Embryonic facial prominence (tissue), 1 donor: Measurements from ENCODE around the gene SIK2.
"Not testable (repeated sequence)": the region's sequence is repeated elsewhere in the genome, so short reads cannot be mapped to it uniquely, and the experiment has no call there.

Experiments used
- DNase-seq: peaks from one replicate; pipeline ENCODE4 v3.0.0-alpha.2; 2016; ENCODE audit errors: extremely low spot score

The SIK2 gene

GRCh38 chr11:111658493-111658892, 56.2 kb downstream of the SIK2 start:
- not testable (repeated sequence) for DNase-seq

DNA sequence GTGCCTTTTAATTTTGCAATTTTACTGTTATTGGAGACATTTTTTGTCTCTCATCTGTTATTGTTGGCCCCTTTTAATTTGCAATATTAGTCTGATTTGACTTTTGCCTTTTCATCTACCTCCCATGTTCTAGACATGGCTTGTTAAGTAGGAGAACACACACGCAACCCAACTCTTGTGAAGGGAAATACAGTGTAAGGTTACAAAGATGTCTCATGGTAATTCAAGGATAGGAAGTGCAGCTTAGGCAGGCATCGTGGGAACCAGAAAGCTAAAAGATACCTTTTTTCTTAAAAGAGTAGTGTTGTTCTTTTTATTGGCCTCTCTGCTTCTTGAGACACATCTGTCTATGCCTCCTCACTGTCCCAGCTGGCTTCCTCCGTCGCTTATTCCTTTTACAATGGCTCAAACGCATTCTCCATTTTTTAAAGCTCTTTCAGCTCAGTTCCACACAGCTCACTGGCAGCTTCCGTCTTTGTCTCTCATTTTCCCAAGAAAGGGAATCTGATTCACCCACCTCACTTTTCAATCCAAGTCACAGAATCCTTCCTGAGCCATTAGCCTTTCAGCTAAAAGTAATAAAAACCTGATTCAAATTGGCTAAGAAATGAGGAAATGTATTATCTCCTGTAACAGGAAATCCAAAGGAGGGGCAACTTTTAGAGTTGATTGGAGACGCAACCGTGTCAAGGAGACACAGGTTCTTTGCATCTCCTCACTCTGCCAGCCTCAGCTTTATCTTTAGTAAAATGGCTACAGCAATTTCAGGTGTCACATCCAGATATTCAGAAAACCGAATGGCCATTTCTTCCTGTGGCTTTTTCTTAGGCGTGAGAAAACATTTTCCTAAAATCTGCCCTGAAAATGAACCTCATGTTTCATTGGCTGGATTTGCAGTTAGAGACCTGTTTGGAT, 57.2 kb downstream of the SIK2 start:
- DNase-seq = no peak

- no peak for DNase-seq
Measured at GRCh38 chr11:111660822-111661221, 58.6 kb downstream of the SIK2 start.

DNA sequence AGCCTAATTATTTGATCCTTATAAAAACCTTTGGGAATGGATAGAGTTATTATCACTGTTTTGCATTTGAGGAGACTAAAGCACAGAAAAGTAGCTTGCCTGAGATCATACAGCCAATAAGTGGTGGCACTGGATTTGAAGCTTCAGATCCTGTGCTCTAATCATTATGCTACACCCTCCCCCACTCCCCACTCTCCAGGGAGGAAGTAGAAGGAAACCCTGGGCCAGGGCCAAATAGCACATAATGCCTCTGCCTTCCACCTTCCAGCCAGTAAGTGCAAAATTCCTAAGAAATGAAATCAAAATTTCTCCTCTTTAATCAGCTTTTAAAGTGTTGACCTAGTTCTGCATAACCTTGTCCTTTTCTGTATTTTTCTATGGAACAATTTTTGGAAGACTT, 61.6 kb downstream of the SIK2 start:
- DNase-seq = no peak

DNA sequence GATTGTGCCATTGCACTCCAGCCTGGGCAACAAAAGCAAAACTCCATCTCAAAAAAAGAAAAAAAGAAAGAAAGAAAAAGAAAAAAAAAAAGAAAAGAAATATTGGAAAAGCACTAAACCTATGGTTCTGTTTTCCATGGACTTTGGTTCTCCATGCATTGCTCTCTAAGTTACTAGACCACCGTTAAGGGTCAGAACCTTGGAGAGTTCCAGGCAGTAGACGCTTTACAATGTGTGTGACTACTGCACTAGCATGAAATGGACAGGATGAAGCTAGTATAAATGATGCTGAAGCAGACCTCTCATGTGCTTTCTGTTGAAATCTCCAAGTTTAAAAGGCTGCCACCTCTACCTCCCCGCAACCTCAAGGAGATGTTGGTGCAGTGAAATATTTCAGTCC, 63.5 kb downstream of the SIK2 start:
- peak; percentile 22 for DNase-seq

- DNase-seq = no peak
Measured at GRCh38 chr11:111668980-111669379, 66.7 kb downstream of the SIK2 start.

- no peak for DNase-seq
Measured at GRCh38 chr11:111671383-111671782, 69.1 kb downstream of the SIK2 start.

DNA sequence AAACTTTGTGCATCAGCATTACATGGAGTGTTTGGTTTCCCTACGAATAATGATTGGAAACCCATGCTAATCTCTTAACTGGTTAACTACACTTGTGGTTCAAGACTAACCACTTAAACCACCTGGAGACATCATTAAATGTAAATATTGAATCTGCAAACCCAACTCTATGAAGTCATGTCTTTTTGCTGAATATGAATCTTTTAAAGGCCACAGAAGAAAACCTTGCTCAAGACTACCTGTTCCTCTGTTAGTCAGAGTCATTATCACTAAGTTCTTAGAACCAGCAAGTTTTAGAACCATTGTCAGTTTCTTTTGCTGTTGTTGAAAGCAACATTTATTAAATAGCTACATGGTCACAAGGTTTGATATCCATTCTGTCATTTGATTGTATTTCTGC, 70.7 kb downstream of the SIK2 start:
- DNase-seq = no peak

- DNase-seq = no peak
Measured at GRCh38 chr11:111674941-111675340, 72.7 kb downstream of the SIK2 start.

DNA sequence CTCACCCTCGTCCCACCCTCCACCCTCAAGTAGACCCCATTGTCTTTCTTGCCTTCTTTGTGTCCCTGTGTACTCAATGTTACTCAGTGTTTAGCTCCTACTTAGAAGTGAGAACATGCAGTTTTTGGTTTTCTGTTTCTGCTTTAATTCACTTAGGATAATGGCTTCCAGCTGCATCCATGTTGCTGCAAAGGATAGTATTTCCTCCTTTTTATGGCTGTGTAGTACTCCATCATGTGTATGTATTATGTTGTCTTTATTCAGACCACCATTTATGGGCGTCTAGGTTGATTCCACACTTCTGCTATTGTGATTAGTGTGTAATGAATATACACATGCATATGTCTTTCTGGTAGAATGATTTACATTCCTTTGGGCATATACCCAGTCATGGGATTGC, 73.6 kb downstream of the SIK2 start:
- no peak for DNase-seq

- DNase-seq = no peak
Measured at GRCh38 chr11:111676878-111677585, 74.8 kb downstream of the SIK2 start.

DNA sequence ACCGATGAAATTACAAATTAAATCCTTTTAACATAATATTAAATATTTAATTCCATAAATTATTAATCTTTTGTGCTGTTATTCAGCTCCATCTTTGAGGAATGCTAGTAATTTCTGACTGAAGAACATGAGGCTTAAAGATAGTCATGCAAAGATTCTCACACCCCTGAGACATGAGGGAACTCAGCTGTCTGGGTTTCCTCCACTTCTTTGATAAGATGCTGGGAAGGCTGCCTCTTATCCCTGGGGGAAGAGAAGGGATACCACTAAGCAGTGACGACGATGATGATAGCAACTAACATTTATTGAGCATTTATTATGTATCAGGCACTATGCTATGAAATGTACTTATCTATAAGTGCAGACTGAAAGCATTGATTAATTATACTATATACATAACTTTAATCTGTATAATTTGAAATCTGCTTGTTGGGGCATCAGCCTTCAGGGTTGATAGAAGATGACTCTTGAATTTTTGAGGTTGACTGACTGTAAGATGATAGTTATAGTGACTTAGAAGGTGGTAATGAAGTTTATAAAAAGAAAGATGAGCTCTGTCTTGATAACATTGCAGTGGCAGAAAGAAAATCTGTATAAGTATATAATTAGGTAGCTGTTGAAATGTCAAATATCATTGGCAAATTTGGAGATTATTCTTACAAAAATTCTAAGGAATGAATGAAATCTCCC, 78.4 kb downstream of the SIK2 start:
- no peak for DNase-seq

DNA sequence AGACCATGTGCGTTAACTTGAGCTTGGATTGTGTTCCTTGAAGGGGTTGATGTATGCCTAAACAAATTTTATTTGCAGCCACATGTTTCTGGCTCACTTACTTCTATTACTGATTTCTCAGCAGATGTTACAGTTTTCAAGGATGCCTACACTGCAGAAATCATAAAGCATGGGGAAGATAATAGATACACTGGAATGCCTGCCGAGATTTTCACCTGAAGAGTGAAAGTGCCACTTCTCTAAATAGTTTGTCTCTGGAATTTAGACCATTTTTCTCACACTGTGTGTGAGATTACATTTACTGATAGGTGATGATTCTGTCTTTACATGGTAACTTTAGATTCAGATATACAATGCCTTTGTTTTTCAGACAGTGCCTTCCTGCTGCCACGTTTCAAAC, 81.6 kb downstream of the SIK2 start:
- DNase-seq = no peak

- no peak for DNase-seq
Measured at GRCh38 chr11:111684251-111684650, 82.0 kb downstream of the SIK2 start.

GRCh38 chr11:111688013-111688412, 85.8 kb downstream of the SIK2 start:
- no peak for DNase-seq

DNA sequence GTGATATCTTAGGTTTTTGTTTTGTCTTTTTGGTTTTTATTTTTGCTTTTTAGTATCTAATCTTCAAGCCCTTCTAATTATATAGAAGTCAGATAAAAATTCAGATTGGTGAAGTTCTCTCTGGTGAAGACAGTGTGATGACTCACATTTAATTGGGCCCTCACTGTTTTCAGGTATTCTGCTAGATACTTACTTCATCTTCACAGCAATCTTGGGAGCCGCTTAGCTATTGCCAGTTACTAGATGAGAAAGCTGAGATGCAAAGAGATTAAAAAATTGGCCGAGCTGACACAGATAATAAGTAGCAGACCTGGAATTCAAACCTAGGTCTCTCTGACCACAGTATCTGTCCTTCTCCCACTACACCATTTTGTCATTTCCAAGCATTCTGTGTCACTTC, 88.9 kb downstream of the SIK2 start:
- no peak for DNase-seq

DNA sequence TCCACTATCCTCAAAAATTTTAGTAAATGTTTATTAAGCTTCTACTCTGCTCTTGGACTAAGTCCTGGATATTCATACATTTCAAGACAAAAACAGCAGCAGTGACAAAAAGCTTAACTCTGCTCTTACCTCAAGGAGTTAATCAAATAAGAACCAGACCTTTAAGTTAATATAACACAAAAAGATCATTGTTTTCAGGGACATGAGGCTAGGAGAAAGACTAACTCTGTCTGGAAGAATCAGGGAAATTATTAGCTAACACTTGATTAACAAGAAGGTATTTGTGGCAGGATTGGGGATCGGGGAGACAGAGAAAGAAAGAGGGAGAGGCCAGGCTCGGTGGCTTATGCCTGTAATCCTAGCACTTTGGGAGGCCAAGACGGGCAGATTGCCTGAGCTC, 89.5 kb downstream of the SIK2 start:
- DNase-seq = no peak

DNA sequence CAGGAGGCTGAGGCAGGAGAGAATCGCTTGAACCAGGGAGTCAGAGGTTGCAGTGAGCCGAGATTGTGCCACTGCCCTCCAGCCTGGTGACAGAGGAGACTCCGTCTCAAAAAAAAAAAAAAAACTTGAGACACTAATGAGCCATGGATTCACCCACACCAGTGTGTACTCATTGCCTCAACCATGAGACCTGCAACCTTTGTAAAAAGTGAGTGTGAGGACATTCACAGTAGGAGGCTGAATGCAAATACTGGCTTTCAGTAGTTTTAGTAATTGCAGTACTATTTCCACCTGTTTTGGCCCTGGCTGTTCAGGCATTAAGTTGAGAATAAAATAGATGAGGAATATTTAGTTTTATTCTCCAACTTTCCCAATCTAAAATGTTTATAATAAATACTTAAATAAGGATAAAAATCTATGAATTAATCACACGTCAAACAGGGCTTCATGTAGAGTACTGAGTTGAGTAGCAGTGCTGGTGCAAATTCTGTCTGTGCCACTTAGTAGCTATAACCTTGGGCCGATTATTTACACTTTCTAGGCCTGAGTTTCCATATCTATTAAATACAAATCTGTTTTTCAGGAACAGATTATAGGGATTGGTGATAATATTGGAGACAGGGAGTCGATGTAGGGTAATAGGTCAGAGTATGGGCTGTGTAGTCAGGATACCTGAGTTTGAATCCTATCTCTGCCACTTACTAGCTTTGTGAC, 91.1 kb downstream of the SIK2 start:
- no peak for DNase-seq

DNA sequence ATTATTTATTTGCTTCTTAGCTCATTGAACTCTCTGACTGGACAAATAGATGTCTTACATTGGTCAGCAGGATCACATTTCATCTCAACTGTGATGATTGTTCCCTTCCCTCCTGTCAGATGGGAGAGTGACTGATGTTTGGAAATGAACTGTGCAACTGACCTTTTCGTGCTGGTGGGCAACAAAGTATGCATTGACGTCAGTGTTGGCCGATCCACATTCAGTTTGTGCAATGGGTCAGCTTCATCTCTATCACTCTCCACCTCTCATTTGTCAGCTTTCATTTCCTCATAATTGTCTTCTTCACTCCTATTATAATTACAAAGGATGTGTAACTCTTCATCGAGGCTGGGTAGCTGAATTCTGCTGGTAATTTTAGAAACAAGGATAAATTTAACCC, 92.6 kb downstream of the SIK2 start:
- DNase-seq = no peak

- no peak for DNase-seq
Measured at GRCh38 chr11:111696556-111696955, 94.3 kb downstream of the SIK2 start.

DNA sequence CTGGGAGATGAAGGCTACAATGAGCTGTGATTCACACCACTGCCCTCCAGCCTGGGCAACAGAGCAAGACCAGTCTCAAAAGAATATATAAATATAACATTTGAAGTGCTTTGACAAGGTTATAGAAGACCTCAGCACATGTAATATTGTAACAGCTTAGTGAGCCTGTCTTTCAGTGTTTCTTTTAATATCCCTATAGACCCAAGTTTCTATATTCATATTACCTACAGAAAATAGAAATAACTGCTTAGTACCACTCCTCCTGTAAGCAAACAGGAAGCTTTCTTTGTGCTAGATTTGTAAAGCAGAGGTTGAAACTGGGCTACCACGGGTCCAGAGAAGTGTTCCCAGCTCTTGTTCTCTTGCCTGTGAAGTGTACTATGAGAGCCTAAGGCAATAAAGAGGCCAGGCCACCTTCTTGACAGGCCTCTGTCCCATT, 95.7 kb downstream of the SIK2 start:
- DNase-seq = no peak
